HG03025 (cell line): ENCODE measurements around the gene CENPX.

ENCODE experiments used
- ATAC-seq: cut with Tn5 transposase; IDR thresholded peaks from one replicate; pipeline ENCODE4 v1.9.1; 2021; ENCODE audit warnings: mild to moderate bottlenecking, moderate library complexity; ENCODE audit not compliant: unreplicated experiment, low FRiP score

CENPX gene

DNA sequence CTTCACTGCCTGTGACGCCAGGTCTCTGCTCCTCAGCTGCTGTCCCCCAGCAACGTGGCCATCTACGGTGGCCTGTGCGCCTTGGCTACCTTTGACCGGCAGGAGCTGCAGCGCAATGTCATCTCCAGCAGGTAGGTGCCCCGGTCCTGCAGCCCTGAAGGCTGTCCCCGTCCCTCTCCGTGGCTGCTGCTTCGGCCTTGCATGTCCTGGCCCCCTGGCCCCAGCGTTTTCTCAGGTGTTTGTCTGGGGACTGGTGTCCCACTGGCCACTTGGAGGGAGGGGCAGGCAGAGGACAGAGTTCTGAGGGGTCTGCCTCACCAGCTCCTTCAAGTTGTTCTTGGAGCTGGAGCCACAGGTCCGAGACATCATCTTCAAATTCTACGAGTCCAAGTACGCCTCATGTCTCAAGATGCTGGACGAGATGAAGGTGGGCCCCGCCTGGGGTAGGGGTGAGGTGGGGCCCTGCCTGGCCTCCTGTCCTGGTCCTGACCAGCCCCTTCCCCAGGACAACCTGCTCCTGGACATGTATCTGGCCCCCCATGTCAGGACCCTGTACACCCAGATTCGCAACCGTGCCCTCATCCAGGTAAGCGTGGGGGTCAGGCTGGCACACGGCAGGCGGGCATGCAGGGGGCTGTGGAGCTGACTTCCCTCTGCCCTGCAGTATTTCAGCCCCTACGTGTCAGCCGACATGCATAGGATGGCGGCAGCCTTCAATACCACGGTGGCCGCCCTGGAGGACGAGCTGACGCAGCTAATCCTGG, 33.5 kb upstream of the CENPX start:
- ATAC-seq, result no peak

DNA sequence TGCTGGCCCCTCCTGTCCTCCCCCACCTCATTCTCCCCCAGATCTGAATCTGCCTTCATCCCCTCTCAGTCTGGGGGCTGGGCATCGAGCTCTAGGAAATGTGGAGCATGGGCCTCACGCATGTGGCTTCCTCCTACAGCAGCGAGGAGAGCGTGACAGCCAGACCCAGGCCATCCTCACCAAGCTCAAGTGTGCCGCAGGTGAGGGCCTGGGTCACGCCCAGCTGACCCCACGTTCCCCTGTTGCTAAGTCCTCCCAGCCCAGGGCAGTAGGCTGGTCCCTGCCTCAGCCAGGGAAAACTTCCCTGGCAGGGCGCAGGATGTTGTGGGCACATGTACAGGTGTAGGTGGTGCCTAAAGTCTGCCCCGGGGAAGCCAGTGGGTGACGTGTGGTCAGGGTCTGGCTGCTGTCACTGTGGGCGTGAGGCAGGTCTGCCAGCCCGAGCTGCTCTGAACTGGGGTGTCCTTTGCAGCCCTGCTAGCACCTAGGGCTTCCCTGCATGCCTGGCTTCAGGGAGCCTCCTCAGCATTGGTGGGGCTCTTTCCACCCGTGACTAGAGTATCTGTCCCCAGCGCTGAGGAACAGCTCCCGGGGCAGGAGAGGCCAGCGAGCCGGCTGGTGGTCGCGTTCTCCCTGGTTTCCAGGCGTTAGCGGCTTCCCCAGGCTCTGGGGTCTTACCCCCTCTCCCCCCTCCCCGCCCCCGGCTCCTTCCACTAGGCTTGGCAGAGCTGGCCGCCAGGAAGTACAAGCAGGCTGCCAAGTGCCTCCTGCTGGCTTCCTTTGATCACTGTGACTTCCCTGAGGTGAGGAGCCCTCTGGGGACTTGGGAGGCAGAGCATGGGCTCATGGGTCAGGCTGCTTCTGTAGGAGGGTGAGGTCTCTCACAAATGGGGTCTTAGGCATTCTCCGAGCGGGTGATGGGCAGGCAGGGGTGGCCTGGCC, 32.6 kb upstream of the CENPX start:
- no peak for ATAC-seq

DNA sequence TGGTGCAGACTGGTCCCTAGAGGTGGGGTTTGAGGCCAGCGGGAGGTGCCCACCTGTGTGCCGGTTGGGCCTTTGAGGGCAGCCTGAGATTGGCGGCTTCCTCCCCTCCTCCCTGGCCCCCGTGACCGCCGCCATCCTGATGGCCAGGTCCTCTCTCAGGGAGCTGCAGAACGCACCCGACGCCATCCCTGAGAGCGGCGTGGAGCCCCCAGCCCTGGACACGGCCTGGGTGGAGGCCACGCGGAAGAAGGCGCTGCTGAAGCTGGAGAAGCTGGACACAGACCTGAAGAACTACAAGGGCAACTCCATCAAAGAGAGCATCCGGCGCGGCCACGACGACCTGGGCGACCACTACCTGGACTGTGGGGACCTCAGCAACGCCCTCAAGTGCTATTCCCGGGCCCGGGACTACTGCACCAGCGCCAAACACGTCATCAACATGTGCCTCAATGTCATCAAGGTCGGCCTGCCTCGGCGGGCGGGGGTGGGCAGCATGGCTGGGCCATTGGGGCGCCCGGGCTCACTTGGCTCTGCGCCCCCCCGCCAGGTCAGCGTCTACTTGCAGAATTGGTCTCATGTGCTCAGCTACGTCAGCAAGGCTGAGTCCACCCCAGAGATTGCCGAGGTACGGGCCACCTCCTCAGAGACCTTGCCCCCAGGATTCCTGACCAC, 31.8 kb upstream of the CENPX start:
- ATAC-seq, result no peak

DNA sequence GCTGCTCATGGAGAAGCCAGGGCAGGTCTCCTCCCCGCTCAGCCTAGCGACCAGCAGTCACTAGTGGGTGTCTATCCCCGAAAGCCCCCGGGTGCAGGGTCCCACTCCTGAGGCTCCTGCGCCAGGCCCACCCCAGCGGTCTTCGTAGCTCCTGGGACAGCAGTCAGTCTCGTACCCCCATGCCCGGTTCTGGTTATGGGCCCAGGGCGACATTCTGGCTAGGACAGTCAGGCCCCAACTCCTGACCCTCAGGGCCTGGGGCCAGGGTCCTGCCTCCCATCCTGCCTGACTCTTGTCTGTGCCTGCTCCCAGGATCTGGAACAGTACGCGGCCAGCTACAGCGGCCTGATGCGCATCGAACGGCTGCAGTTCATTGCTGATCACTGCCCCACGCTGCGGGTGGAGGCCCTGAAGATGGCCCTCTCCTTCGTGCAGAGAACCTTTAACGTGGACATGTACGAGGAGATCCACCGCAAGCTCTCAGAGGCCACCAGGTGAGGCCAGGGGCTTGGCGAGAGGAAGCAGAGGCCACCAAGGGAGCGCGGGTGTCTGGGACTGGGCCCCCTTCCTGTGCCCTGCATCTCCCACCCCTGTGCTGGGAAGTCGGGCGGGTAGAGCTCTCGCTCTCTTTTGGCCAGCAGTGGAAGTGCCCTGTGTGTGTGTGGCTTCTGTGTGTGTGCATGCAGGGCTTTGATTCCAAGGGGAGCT, 31.0 kb upstream of the CENPX start:
- ATAC-seq, result no peak

DNA sequence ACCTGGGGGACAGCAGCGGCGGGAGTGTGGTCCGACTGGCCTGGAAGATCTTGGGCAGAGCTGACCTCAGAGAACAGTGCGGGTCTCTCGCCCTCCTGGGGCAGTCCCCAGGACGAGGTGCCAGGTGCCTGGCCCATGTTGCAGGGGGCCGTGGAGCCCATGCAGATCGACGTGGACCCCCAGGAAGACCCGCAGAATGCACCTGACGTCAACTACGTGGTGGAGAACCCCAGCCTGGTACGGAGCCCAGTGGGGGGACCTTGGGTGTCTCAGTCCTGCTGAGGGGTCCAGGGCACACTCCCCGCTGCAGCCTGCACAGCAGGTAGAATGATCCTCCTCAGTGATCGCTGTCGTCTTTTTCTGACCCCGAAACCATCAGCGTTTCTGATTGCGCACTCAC, 30.5 kb upstream of the CENPX start:
- ATAC-seq, result no peak

DNA sequence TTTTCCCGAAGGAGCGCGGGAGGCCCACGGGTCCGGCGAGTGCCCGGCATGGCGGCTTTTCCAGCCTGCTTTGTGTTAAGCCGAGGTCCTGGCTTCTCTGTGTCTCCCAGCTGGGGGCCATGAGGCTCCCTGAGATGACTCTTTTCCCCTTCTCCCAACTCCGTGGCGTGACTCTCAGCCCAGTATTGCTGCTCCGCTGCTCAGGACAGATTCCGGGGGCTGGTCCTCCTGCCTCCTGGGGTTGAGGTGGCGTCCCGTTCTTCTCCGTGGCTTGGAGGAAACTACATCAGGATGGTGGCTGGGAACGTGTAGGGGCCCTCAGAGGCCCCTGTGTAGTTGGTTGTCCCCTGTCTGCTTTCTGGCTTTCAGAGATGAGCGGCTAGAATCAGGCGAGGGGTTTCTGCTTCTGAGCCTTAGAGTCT, 30.0 kb upstream of the CENPX start:
- no peak for ATAC-seq

DNA sequence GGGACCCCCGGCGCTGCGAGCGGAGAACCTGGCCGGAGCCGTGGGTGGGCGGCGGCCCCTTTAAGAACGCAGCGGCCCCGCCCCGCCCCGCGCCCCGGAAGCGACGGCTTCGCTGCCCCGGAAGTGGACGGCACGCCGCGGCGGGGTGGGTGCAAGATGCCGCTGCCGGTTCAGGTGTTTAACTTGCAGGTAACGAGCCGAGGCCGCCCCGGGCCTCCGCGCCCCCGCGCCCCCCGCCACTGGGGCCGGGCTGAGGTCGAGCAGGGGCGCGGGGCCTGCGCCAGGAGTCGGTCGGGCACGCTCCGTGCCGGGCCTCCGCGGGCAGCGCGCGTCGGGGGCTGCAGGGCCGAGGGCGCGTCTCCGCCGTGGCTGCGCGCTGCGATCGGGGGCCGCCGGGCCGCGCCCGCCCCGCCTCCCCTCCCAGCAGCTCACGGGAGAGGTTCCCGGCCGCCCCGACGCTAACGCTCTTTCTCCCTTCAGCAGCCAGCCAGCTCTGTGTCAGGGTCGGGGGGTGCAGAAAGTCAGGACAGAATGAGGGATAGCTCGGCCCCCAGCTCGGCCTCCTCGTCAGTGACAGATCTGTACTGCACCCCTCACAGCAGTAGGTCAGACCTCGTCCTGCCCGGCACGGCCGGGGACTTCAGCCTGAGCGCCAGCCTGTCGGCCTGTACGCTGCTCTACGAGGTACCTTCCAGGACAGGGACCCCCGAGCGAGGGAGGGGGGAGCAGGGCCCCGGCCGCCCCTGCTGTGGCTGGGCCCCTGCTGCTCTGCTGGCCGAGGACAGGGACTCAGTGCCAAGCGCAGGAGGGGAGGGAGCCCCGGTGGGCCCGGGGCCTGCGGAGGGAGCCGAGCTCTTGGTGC, 29.3 kb upstream of the CENPX start, which contains the start of the genes GPS1 and RFNG:
Gene GPS1, plus strand, starts transcription at position 123 of the 862 bp plus-strand sequence. Its CDS starts 34 bp downstream, at position 157.
Gene RFNG, minus strand, starts transcription at position 36 of the 862 bp plus-strand sequence. CDS start 45 bp downstream, outside the sequence.
- ATAC-seq, result no peak

DNA sequence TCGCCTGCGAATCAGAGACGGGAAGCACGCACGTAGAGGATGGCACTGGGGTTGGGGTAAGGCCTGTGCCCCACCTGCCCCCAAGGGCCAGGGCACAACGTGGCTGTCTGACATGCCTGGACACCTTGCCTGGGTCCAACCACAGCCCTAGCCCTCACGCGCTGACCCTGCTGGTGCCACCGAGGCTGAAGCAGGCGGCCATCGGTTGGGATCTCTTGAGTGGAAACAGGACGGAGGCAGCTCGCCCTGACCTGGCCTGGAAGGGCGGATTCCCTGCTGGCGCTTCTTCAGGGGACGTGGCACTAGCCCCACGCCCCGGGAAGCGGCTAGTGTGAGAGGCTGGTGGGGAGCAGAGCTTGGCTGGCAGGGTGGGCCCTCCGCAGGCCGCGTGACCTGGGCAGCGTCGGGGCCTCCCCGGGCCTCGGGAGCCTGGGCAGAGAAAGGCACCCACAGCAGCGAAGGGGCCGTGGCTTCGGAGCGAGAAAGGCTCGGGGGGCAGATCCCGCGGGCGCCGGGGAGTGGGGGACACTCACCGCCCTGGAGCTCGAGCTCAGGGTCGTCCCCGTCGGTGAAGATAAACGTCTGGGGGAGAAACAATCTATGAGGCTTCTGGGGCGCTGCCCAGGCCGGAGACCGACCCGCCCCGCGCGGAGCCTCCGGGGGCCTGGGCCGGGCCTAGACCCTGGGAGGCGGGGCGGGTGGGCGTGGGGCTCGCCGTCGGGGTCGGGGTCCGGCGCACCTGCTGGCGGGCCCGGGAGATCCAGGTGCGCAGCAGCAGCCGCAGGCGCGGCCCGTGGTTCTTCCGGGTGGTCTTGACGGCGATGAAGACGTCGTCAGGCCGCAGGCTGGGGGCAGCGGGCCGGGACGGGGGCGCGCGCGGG, 28.3 kb upstream of the CENPX start:
- ATAC-seq, result no peak

- ATAC-seq, result no peak
Observed at GRCh38 chr17:82050152-82050760, 27.6 kb upstream of the CENPX start.

- no peak for ATAC-seq
Observed at GRCh38 chr17:82049521-82049971, 26.9 kb upstream of the CENPX start.

DNA sequence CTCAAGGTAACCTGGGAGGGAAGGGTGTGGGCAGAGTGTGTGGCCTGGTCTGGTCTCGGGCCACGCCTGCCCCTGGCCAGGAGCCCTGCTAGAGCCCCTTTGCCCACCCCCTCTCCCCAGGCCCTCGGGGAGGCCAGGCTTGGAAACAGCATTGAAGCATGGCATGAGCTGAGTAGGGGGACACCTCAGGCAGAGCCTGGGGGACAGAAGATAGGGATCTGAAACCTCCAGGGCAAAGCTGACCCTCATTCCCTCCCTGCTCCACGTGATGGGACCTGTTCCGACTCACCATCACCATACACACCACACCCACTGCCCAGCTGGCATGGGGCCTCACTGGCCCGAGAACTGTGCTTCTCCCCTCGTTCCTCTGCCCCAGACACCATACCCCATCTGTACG, 26.4 kb upstream of the CENPX start:
- no peak for ATAC-seq

DNA sequence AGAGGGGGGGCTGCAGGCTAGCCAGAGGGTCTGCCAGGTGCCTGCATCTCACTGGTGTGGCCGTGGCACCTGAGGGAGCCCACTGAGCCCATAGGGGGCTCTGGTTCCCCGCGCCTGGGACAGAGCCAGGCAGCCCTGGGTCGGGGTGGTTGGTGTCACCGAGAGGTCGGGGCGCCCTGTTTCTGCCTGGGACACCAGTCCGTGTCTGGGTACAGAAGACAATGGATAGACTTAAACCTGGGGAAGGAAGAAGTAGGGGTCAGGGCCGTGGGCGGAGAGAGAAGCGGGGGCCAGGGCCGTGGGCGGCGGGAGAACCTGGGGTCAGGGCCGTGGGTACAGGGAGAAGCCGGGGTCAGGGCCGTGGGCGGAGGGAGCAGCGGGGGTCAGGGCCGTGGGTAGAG, 25.9 kb upstream of the CENPX start:
- ATAC-seq, result no peak

GRCh38 chr17:82047914-82048570, 25.4 kb upstream of the CENPX start:
- ATAC-seq, result no peak

GRCh38 chr17:82047379-82047778, 24.7 kb upstream of the CENPX start:
- ATAC-seq, result no peak

GRCh38 chr17:82046903-82047302, 24.2 kb upstream of the CENPX start:
- ATAC-seq, result no peak

GRCh38 chr17:82045936-82046484, 23.3 kb upstream of the CENPX start:
- no peak for ATAC-seq

GRCh38 chr17:82043507-82043906, 20.8 kb upstream of the CENPX start:
- no peak for ATAC-seq
